Suppressor macrophage (primary cell): ENCODE measurements around the gene PTOV1.

Experiments
- DNase-seq, 4 experiments: peaks; one replicate each; pipeline ENCODE4 v3.0.0-alpha.2; 2020 to 2022

The PTOV1 gene

GRCh38 chr19:49875857-49876421 is 25.0 kb downstream of the PTOV1 start:
- DNase-seq: peak; percentile 49 to 75 (median 61)

- DNase-seq: peak; percentile 99 to 100 (median 99)
Measured at GRCh38 chr19:49876422-49877019, 25.6 kb downstream of the PTOV1 start.

GRCh38 chr19:49877020-49877878 is 26.3 kb downstream of the PTOV1 start, which contains the start of the genes AKT1S1 and TBC1D17:
Gene AKT1S1 (minus strand): TSS chr19:49877355. CDS start chr19:49873295, 4,060 bp downstream.
Gene TBC1D17 (plus strand): TSS chr19:49877702. CDS start chr19:49877724, 22 bp downstream.
- DNase-seq: peak; percentile 100

DNA sequence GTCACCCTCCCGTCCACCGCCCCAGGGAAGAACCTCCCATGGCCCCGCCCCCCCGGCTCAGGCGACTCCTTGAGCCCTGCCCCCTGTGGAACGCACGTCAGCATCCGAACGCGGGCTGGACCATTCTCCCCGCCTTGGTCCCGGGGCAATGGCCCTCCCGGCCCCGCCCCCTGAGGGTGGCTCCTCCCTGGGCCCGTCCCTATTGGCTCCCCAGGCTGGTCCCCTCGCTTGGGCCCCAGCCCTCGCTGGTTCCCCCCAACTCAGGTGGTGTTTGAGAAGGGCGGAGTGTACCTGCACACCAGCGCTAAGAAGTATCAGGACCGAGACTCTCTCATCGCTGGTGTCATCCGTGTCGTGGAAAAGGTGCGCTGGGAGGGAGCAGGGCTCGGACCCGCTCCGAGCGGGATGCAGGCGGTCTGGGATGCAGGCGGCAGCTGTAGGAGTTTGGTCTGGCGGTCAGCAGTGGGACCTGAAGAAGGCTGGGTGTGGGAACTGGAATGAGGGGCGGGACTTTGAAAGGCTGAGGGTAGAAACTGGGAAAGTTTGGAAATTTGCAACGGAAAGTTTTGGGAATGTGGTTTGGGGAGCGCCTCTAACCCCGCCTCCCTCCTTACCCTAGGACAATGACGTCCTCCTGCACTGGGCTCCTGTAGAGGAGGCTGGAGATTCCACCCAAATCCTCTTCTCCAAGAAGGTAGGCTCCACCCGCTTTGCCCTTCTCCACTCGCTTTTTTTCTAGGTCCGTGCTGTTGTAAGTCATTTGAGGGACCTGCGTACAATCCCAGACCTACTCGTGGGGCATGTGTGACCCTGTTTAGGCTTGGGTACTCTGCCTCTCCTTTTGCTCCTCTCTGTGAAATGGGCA is 27.2 kb downstream of the PTOV1 start:
- DNase-seq: peak; percentile 98 to 100 (median 98)

DNA sequence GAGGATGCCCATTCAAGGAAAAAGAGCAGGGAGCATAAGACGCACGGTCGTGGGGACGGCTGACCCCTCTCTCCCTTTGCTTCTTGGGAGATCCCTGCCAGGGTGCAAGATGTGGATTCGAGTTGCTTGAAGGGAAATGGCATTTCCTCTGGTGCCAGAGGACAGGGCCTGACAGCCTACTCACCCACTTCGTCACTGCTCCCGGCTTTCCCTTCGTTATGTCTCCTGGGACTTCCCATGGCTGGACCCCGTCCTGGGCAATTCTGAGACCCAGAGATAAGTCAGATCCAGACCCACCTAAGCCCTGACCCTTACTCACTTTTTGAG is 27.7 kb downstream of the PTOV1 start:
- no peak for DNase-seq

GRCh38 chr19:49879243-49879963 is 28.4 kb downstream of the PTOV1 start:
- DNase-seq: peak; percentile 32 to 57 (median 50)

DNA sequence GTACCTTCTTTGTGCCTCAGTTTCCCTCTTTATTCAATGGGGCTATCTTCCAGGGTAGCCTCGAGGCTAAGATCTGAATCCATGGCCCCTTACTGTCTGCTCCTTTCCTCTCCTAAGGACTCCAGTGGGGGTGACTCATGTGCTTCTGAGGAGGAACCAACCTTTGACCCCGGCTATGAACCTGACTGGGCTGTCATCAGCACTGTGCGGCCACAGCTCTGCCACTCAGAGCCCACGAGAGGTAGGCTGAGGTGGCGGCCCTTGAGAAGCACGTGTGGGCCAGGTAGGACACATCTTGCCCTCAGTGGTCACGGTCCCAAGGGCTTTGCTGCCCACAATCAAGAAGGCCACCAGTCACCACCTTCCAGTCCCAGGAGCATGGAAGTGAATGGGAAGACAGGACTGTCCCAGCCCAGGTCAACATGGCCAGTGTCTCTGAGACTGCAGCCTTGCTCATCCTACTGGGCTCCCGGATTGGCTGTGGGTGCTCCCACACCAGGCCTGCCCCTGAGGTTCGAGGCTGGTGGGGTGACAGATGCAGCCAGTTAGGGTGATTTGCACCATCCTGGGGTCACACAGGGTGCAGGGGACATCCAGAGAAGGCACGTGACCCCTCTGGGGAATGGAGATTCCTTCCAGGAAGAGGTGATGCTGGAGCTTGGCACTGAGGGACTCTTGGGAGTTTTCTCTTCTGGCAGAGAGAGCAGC is 29.4 kb downstream of the PTOV1 start:
- DNase-seq: no peak

DNA sequence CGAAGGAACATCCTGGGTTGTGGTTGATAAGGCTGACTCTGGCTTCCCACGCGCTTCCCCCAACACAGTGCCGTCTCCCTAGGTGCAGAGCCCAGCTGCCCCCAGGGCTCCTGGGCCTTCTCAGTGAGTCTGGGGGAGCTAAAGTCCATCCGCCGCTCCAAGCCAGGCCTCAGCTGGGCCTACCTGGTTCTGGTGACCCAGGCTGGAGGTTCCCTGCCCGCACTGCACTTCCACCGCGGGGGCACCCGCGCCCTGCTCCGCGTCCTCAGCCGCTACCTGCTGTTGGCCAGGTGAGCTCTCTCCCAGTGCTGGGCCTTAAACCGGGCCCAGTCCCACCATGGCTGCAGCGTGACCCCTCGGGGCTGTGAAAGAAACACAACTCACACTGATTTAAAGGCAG is 30.2 kb downstream of the PTOV1 start:
- DNase-seq: no peak

- DNase-seq: peak in 1 of 4 experiments; percentile 36
Measured at GRCh38 chr19:49881672-49882394, 30.9 kb downstream of the PTOV1 start.

DNA sequence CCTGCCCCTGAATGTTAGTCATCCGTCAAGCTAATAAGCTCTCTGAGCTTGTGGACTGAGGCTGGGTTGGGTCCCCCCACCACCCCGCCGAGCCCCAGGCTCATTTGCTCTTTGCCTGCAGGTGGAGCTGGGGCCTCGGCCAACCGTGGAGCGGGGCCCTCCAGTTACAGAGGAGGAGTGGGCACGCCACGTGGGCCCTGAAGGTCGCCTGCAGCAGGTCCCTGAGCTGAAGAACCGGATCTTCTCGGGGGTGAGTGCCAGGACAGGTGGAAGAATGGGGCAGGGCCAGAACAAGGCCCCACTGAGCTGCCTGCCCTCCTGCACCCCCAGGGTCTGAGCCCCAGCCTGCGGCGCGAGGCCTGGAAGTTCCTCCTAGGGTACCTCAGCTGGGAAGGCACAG is 31.7 kb downstream of the PTOV1 start:
- no peak for DNase-seq

DNA sequence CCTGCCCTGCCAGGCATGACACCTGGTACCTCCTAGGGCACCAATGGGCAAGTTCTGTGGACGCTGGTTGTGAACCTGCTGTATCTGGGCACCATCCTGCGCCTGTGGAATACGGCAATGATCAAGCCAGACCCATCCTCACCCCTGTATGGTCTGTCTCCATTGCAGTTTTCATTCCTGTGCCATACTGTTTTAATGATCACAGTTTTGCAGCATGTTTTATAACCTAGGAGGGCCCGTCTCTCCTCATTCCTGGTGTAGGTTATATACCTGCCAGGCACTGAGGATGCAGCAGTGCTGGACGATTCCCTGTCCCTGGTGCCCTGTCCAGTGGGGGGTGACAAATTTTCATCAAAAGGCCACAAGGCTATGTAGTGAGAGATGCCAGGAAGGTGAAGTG is 32.1 kb downstream of the PTOV1 start:
- no peak for DNase-seq

GRCh38 chr19:49884109-49884508 is 33.1 kb downstream of the PTOV1 start:
- no peak for DNase-seq

DNA sequence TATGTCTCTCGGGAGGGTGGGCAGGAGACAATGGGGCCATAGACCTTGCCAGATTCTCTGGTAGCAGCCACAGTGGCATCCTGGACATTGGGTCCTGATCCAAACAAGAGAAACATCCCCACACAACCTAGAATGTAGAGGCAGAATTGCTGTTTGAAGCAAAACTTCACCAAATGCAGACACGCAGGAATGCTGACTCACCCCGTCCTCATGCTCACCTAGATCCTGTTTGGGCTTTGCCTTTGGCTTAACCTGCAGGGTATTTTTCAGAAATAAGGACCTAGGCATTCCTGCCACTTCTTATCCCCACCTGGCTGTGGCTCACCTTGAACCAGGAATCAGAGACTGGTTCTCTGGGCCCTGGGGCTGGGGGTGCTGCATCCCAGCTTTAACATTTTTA is 33.8 kb downstream of the PTOV1 start:
- DNase-seq: no peak

GRCh38 chr19:49887037-49887664 is 36.2 kb downstream of the PTOV1 start:
- DNase-seq: peak in 2 of 4 experiments; percentile 23 to 25

- DNase-seq: no peak
Measured at GRCh38 chr19:49887665-49888509, 36.9 kb downstream of the PTOV1 start.

- no peak for DNase-seq
Measured at GRCh38 chr19:49888510-49888824, 37.5 kb downstream of the PTOV1 start.

GRCh38 chr19:49889038-49889686 is 38.2 kb downstream of the PTOV1 start:
- DNase-seq: no peak

DNA sequence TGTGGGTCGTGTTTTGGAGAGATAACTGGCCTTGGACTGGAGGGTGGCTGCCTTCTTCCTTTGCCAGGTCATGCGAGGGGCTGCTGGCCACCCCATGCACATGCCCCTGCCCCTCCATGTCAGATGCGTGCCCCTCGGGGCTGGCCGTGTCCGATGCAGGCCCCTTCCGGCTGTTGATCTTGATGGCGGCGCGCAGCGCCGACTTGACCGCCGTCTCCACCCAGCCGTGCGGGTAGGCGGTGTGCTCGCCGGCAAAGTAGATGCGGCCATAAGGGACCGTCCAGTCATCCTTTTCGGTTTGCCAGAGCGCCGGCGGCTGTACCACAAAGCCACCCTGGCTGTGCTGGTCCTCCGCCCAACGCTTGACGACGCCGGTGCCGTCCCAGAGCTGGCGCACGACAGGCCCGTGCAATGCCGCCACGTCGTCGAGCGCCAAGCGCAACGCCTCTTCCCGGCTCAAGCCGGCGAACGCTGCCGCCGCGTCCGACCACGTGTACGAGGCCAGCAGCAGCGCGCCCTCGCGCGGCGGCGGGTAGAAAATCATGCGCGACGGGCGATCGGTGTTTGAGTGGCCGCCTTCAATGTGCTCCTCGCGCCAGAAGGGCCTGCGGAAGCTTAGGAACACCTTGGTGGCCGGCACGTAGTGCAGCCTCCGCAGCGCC is 38.9 kb downstream of the PTOV1 start:
- peak; percentile 79 to 91 (median 84) for DNase-seq
